IPS-18a (cell line): Measurements from ENCODE around the gene IFNGR1.

Experiments
- H3K27ac ChIP-seq: one replicate; pipeline ENCODE4 v1.5.1; 2013; ENCODE audit warnings: low read length
- H3K27me3 ChIP-seq: one replicate; pipeline ENCODE4 v1.6.1; 2013; ENCODE audit warnings: mild to moderate bottlenecking, low read length; ENCODE audit not compliant: control insufficient read depth, insufficient read depth
- H3K36me3 ChIP-seq: one replicate; pipeline ENCODE4 v1.6.1; 2013; ENCODE audit warnings: low read depth, low read length; ENCODE audit not compliant: control insufficient read depth
- H3K4me1 ChIP-seq: one replicate; pipeline ENCODE4 v1.6.1; 2013; ENCODE audit warnings: low read depth, low read length; ENCODE audit not compliant: control insufficient read depth
- H3K4me3 ChIP-seq: one replicate; pipeline ENCODE4 v1.5.1; 2013; ENCODE audit warnings: low read length
- H3K9ac ChIP-seq: one replicate; pipeline ENCODE4 v1.6.1; 2013; ENCODE audit warnings: mild to moderate bottlenecking, low read length, moderate library complexity
- H3K9me3 ChIP-seq: one replicate; pipeline ENCODE4 v1.6.1; 2013; ENCODE audit warnings: low read depth, low read length; ENCODE audit not compliant: control insufficient read depth

Gene IFNGR1

GRCh38 chr6:137171053-137171374 lies 48.2 kb downstream of the IFNGR1 start:
- no peak overlapping the region for H3K27ac ChIP-seq
- H3K9me3 ChIP-seq = no peaks in the 10 kb centered on the region
- no peak overlapping the region for H3K4me3 ChIP-seq
- H3K36me3 ChIP-seq = no peaks in the 10 kb centered on the region
- peaks cover 15% of the 10 kb centered on the region for H3K4me1 ChIP-seq
- no peaks in the 10 kb centered on the region for H3K27me3 ChIP-seq
- no peak overlapping the region for H3K9ac ChIP-seq

GRCh38 chr6:137170266-137171052 lies 48.7 kb downstream of the IFNGR1 start:
- Histone ChIP-seq H3K27ac (no peak overlapping the region), H3K9ac (no peak overlapping the region), H3K4me1 (peaks cover 15% of the 10 kb centered on the region)

GRCh38 chr6:137167702-137168377 lies 51.3 kb downstream of the IFNGR1 start:
- no peak overlapping the region for H3K27ac ChIP-seq
- H3K4me3 ChIP-seq = no peak overlapping the region
- H3K27me3 ChIP-seq = no peaks in the 10 kb centered on the region

More at GRCh38 chr6:137170266-137171052, 48.7 kb downstream of the IFNGR1 start:
- no peak overlapping the region for H3K4me3 ChIP-seq
- H3K9me3 ChIP-seq = no peaks in the 10 kb centered on the region
- no peaks in the 10 kb centered on the region for H3K27me3 ChIP-seq
- no peaks in the 10 kb centered on the region for H3K36me3 ChIP-seq

GRCh38 chr6:137166247-137167098 lies 52.7 kb downstream of the IFNGR1 start:
- Histone ChIP-seq H3K27me3 (no peaks in the 10 kb centered on the region), H3K4me3 (no peak overlapping the region), H3K9ac (no peak overlapping the region), H3K9me3 (peaks cover 12% of the 10 kb centered on the region), H3K27ac (no peak overlapping the region), H3K36me3 (no peaks in the 10 kb centered on the region), H3K4me1 (peaks cover 2% of the 10 kb centered on the region)

More at GRCh38 chr6:137167702-137168377, 51.3 kb downstream of the IFNGR1 start:
- H3K4me1 ChIP-seq = peaks cover 15% of the 10 kb centered on the region
- peaks cover 12% of the 10 kb centered on the region for H3K9me3 ChIP-seq
- no peaks in the 10 kb centered on the region for H3K36me3 ChIP-seq
- no peak overlapping the region for H3K9ac ChIP-seq

- H3K36me3 ChIP-seq = no peaks in the 10 kb centered on the region
- H3K27me3 ChIP-seq = no peaks in the 10 kb centered on the region
- H3K9me3 ChIP-seq = peaks cover 12% of the 10 kb centered on the region
- H3K9ac ChIP-seq = no peak overlapping the region
- no peak overlapping the region for H3K27ac ChIP-seq
- H3K4me3 ChIP-seq = no peak overlapping the region
- no peaks in the 10 kb centered on the region for H3K4me1 ChIP-seq
Measured at GRCh38 chr6:137165375-137166246, 53.6 kb downstream of the IFNGR1 start.

GRCh38 chr6:137163732-137164318 lies 55.4 kb downstream of the IFNGR1 start:
- no peaks in the 10 kb centered on the region for H3K36me3 ChIP-seq
- no peak overlapping the region for H3K4me3 ChIP-seq
- H3K9me3 ChIP-seq = peaks cover 12% of the 10 kb centered on the region
- H3K27ac ChIP-seq = no peak overlapping the region
- H3K4me1 ChIP-seq = no peaks in the 10 kb centered on the region
- H3K9ac ChIP-seq = no peak overlapping the region
- H3K27me3 ChIP-seq = no peaks in the 10 kb centered on the region

- H3K27ac ChIP-seq = no peak overlapping the region
- H3K27me3 ChIP-seq = no peaks in the 10 kb centered on the region
- no peak overlapping the region for H3K9ac ChIP-seq
- H3K4me1 ChIP-seq = no peaks in the 10 kb centered on the region
- H3K4me3 ChIP-seq = no peak overlapping the region
- no peaks in the 10 kb centered on the region for H3K36me3 ChIP-seq
- peaks cover 12% of the 10 kb centered on the region for H3K9me3 ChIP-seq
Measured at GRCh38 chr6:137162692-137163306, 56.4 kb downstream of the IFNGR1 start.

GRCh38 chr6:137161949-137162348 lies 57.2 kb downstream of the IFNGR1 start:
- H3K4me1 ChIP-seq = no peaks in the 10 kb centered on the region
- peaks cover 12% of the 10 kb centered on the region for H3K9me3 ChIP-seq
- no peak overlapping the region for H3K27ac ChIP-seq
- H3K4me3 ChIP-seq = no peak overlapping the region
- no peaks in the 10 kb centered on the region for H3K27me3 ChIP-seq
- no peaks in the 10 kb centered on the region for H3K36me3 ChIP-seq
- H3K9ac ChIP-seq = no peak overlapping the region

GRCh38 chr6:137160763-137161162 lies 58.4 kb downstream of the IFNGR1 start:
- Histone ChIP-seq H3K27ac (no peak overlapping the region), H3K4me3 (no peak overlapping the region), H3K4me1 (no peaks in the 10 kb centered on the region), H3K9me3 (peaks cover 12% of the 10 kb centered on the region), H3K27me3 (no peaks in the 10 kb centered on the region), H3K36me3 (no peaks in the 10 kb centered on the region), H3K9ac (no peak overlapping the region)

- H3K9ac ChIP-seq = no peak overlapping the region
- peaks cover 12% of the 10 kb centered on the region for H3K9me3 ChIP-seq
- H3K27me3 ChIP-seq = no peaks in the 10 kb centered on the region
- H3K36me3 ChIP-seq = no peaks in the 10 kb centered on the region
- no peaks in the 10 kb centered on the region for H3K4me1 ChIP-seq
- H3K4me3 ChIP-seq = no peak overlapping the region
- H3K27ac ChIP-seq = no peak overlapping the region
Measured at GRCh38 chr6:137159912-137160311, 59.3 kb downstream of the IFNGR1 start.
